Breast epithelium (tissue), 4 donors: ENCODE data around the gene RYR1. TPM values are rescaled to one million over a fixed set of nuclear protein-coding genes. Genes with fewer than 3 reads are reported as not detected.

Source experiments
- DNase-seq, 2 donors: peaks; one replicate each; pipeline ENCODE4 v3.0.0-alpha.2; 2019; ENCODE audit warnings: low spot score in 2 of 2
- H3K27ac ChIP-seq, 2 donors: fragments of 200-600 bp; sonication (generic) in 1 of 2; one replicate each; pipeline ENCODE4 v1.5.1; 2016 to 2019; ENCODE audit warnings: mild to moderate bottlenecking in 1 of 2
- H3K27me3 ChIP-seq, 2 donors: fragments of 200-600 bp; sonication (generic) in 1 of 2; one replicate each; pipeline versions ENCODE4 v1.5.1 to v1.6.0; 2017 to 2019; ENCODE audit warnings: control low read depth in 1 of 2, mild to moderate bottlenecking in 1 of 2
- H3K36me3 ChIP-seq: fragments of 200-600 bp; one replicate; pipeline ENCODE4 v1.5.1; 2019
- H3K4me1 ChIP-seq, 2 donors: fragments of 200-600 bp; sonication (generic); one replicate each; pipeline ENCODE4 v1.5.1; 2016 to 2019; ENCODE audit warnings: control low read depth in 1 of 2
- H3K4me3 ChIP-seq, 3 donors: fragments of 200-600 bp; sonication (generic); 1 replicate in 2 of 3; 2 replicates in 1 of 3; pipeline ENCODE4 v1.5.1; 2016 to 2019; ENCODE audit warnings: mild to moderate bottlenecking in 3 of 3, moderate library complexity in 2 of 3
- H3K9me3 ChIP-seq, 2 donors: fragments of 200-600 bp; sonication (generic) in 1 of 2; one replicate each; pipeline ENCODE4 v1.5.1; 2016 to 2019; ENCODE audit warnings: control low read depth in 1 of 2
- POLR2A ChIP-seq: fragments of 450-650 bp; IDR thresholded peaks from one replicate; pipeline ENCODE4 v1.6.1; 2016; ENCODE audit warnings: antibody characterized with exemption, mild to moderate bottlenecking, moderate library complexity
- POLR2AphosphoS5 ChIP-seq, 3 donors: sonication (generic); formaldehyde crosslinking; IDR thresholded peaks; one replicate each; pipeline ENCODE4 v1.6.1; 2017; ENCODE audit warnings: antibody characterized with exemption in 3 of 3
- intact Hi-C: fragments of 100-400 bp; cut with DNase I; formaldehyde crosslinking; loops from one replicate; pipeline ENCODE4 v1.15.1; 2023; ENCODE audit warnings: low total_unique reads
- total RNA-seq, 3 donors: library from RNA; depleted of rRNA; stranded (reverse); fragments of >200 nt; gene quantifications; one replicate each; pipeline ENCODE4 v1.1.0, GENCODE V29; 2016
- TF ChIP-seq, protein P1 (sequence below), 3 donors: fragments of 450-650 bp; IDR thresholded peaks; one replicate each; pipeline ENCODE4 v1.5.1; 2016 to 2017; ENCODE audit warnings: antibody characterized with exemption in 3 of 3, mild to moderate bottlenecking in 3 of 3, moderate library complexity in 3 of 3

Gene RYR1
- total RNA-seq, 3 donors from 2014 or later: 1.3 to 6.7 (median 3.5) TPM

DNA sequence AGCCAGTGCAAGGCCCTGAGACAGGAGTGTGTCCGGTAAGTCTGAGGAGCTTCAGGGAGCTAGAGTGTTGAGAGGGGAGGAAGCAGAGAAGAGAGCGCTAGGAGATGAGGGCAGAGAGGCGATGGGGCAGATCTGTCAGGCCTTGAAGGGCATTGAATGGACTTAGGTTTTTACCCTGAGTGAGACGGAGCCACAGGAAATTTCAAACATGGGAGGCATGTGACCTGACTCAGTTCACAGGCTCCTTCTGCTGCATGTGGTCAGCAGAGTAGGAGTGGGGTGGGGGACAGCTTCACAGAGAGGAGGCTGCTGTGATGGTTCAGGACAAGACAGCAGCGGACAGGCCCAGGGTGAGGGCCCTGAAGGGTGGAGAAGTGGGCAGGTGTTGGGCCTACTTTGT, 33.1 kb upstream of the RYR1 start:
- Histone ChIP-seq H3K36me3 (no peaks in the 10 kb centered on the region), H3K9me3 (no peaks in the 10 kb centered on the region), H3K4me1 (no peaks in the 10 kb centered on the region), H3K27ac (no peak overlapping the region), H3K27me3 (peaks cover 4 to 23% of the 10 kb centered on the region in 2 donors), H3K4me3 (no peak overlapping the region)
- intact Hi-C loops: loop anchor here (10.0 kb wide), 1 partner anchor 944 kb away; the partner anchor contains the start of gene SAMD4B
- TF ChIP-seq POLR2AphosphoS5 (IDR thresholded peaks at IDR 0.05): no peak
- TF ChIP-seq, protein P1, sequence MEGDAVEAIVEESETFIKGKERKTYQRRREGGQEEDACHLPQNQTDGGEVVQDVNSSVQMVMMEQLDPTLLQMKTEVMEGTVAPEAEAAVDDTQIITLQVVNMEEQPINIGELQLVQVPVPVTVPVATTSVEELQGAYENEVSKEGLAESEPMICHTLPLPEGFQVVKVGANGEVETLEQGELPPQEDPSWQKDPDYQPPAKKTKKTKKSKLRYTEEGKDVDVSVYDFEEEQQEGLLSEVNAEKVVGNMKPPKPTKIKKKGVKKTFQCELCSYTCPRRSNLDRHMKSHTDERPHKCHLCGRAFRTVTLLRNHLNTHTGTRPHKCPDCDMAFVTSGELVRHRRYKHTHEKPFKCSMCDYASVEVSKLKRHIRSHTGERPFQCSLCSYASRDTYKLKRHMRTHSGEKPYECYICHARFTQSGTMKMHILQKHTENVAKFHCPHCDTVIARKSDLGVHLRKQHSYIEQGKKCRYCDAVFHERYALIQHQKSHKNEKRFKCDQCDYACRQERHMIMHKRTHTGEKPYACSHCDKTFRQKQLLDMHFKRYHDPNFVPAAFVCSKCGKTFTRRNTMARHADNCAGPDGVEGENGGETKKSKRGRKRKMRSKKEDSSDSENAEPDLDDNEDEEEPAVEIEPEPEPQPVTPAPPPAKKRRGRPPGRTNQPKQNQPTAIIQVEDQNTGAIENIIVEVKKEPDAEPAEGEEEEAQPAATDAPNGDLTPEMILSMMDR (IDR thresholded peaks at IDR 0.05): no peak
- no peak for TF ChIP-seq POLR2A
- no peak for DNase-seq

DNA sequence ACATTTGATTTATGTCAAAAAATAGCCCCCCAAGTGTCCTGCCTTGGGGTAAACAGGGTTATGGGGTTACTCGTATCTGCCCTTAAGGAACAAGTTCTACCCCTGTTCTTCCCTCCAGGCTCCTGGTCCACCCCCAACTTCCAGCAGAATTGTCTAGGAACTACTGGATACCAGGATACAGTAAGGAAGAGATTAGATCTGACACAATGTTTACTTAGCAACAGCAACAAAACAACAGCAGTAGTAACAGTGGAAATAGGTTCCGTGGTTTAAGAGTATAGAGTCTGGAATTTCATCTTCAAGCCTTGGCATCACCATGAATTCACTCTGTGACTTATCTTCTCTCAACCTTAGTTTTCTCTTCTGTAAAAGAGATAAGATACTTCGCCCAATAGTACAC, 32.3 kb upstream of the RYR1 start:
- H3K4me1 ChIP-seq: no peaks in the 10 kb centered on the region
- no peaks in the 10 kb centered on the region for H3K9me3 ChIP-seq
- H3K4me3 ChIP-seq: no peak overlapping the region
- no peak for DNase-seq
- peaks cover 0 to 15% of the 10 kb centered on the region in 2 donors for H3K27me3 ChIP-seq
- no peak for TF ChIP-seq POLR2AphosphoS5 (IDR thresholded peaks at IDR 0.05)
- no peak for TF ChIP-seq POLR2A
- TF ChIP-seq, protein P1 (IDR thresholded peaks at IDR 0.05): no peak
- H3K27ac ChIP-seq: no peak overlapping the region
- no peaks in the 10 kb centered on the region for H3K36me3 ChIP-seq
- intact Hi-C loops: loop anchor here (10.0 kb wide), 1 partner anchor 944 kb away; the partner anchor contains the start of gene SAMD4B

DNA sequence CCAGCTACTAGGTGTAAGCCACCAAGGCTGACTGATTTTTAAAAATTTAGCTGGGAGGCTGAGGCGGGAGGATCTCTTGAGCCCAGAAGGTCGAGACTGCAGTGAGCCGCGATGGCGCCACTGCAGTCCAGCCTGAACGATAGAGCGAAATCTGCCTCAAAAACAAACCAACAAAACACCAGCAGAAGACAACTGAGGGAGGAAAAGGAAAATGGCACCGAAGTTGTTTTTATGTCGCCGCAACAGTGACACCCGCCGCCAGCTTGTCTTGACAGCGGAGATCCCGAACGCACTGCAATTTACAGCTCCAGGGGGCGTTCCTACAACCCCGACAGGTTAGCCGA, 30.9 kb upstream of the RYR1 start:
- Histone ChIP-seq H3K9me3 (no peaks in the 10 kb centered on the region), H3K27ac (peak overlapping the region; percentile 88 to 93), H3K36me3 (no peaks in the 10 kb centered on the region), H3K27me3 (peaks cover 0 to 8% of the 10 kb centered on the region in 2 donors), H3K4me1 (no peaks in the 10 kb centered on the region), H3K4me3 (peak overlapping the region; percentile 93 to 99 (median 94))
- DNase-seq: no peak
- intact Hi-C loops: loop anchor here (10.0 kb wide), 1 partner anchor 942 kb away; the partner anchor contains the start of gene SAMD4B
- TF ChIP-seq POLR2A (no peak), POLR2AphosphoS5 (IDR thresholded peaks at IDR 0.05) (no peak)
- TF ChIP-seq, protein P1 (IDR thresholded peaks at IDR 0.05): no peak

DNA sequence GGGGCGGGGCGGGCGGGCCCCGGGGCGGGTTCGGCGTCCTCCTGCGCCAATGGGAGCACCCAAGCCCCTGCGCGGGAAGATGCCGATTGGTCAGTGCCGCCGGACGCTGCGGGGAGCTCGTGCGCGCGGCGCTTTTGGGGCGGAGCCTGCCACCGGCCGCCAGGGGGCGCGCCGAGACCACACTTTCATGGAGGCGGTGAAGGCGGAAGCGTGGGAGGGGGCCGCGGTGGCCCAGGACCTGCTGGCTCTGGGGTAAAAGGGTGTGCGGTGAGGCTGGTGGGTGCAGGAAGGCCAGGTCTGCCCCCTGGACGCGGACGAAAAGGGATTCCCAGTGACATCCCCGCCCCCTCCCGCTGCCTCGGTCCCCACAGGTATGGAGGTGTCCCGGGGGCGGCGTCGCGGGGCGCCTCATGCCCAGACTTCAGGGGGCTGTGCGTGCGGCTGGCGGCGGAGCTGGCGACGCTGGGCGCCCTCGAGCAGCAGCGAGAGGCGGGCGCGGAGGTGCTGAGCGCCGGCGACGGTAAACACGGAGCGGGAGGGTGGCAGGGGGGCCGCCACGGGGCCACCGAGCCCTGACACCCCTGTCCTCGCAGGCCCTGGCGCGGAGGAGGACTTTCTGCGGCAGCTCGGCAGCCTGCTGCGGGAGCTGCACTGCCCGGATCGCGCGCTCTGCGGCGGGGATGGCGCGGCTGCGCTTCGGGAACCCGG, 30.4 kb upstream of the RYR1 start, which contains the start of gene FAM98C:
FAM98C (plus strand) TSS at position 127 of the 708 bp plus-strand sequence; CDS start at position 188, 61 bp downstream.
- intact Hi-C loops: loop anchor here (10.0 kb wide), 1 partner anchor 942 kb away; the partner anchor contains the start of gene SAMD4B

More for the DNA sequence above, 30.4 kb upstream of the RYR1 start, which contains the start of gene FAM98C:
- H3K4me3 ChIP-seq: peak within 1 kb of the TSS; percentile 93 to 99 (median 94)
- TF ChIP-seq POLR2A: peak; percentile 17
- TF ChIP-seq POLR2AphosphoS5 (IDR thresholded peaks at IDR 0.05): peak; percentile 54 to 70 (median 65)
- TF ChIP-seq, protein P1 (IDR thresholded peaks at IDR 0.05): peak; percentile 98
- no peaks in the 10 kb centered on the region for H3K4me1 ChIP-seq
- no peaks in the 10 kb centered on the region for H3K36me3 ChIP-seq
- H3K9me3 ChIP-seq: no peaks in the 10 kb centered on the region
- peak; percentile 96 to 98 for DNase-seq
- peaks cover 0 to 8% of the 10 kb centered on the region in 2 donors for H3K27me3 ChIP-seq
- peak within 1 kb of the TSS; percentile 88 to 93 for H3K27ac ChIP-seq
